Subcutaneous abdominal adipose tissue (tissue), 5 donors: ENCODE results near the gene NAPA.

Source experiments
- H3K27ac ChIP-seq: one replicate; pipeline ENCODE4 v1.7.0; 2013; ENCODE audit warnings: low read depth, mild to moderate bottlenecking, inconsistent platforms, low read length, moderate library complexity
- H3K27me3 ChIP-seq, 5 donors: one replicate each; pipeline ENCODE4 v1.7.0; 2013; ENCODE audit warnings: low read length in 5 of 5, inconsistent platforms in 1 of 5; ENCODE audit not compliant: control insufficient read depth in 5 of 5, insufficient read depth in 4 of 5
- H3K36me3 ChIP-seq, 5 donors: one replicate each; pipeline ENCODE4 v1.7.0; 2013; ENCODE audit warnings: low read length in 5 of 5; ENCODE audit not compliant: control insufficient read depth in 5 of 5, insufficient read depth in 5 of 5
- H3K4me1 ChIP-seq, 5 donors: one replicate each; pipeline ENCODE4 v1.7.0; 2013; ENCODE audit warnings: low read length in 5 of 5, mild to moderate bottlenecking in 3 of 5, moderate library complexity in 1 of 5; ENCODE audit not compliant: control insufficient read depth in 5 of 5, insufficient read depth in 5 of 5
- H3K4me3 ChIP-seq, 5 donors: one replicate each; pipeline ENCODE4 v1.7.0; 2013; ENCODE audit warnings: low read length in 5 of 5, low read depth in 1 of 5
- H3K9ac ChIP-seq, 5 donors: one replicate each; pipeline ENCODE4 v1.7.0; 2013; ENCODE audit warnings: low read length in 5 of 5, mild to moderate bottlenecking in 4 of 5, moderate library complexity in 3 of 5
- H3K9me3 ChIP-seq, 5 donors: one replicate each; pipeline ENCODE4 v1.7.0; 2013; ENCODE audit warnings: low read length in 5 of 5; ENCODE audit not compliant: control insufficient read depth in 5 of 5
- donor health status: healthy.
- donor health status: healthy.
- donor health status: healthy.
- donor health status: healthy.
- donor health status: healthy.

NAPA gene

DNA sequence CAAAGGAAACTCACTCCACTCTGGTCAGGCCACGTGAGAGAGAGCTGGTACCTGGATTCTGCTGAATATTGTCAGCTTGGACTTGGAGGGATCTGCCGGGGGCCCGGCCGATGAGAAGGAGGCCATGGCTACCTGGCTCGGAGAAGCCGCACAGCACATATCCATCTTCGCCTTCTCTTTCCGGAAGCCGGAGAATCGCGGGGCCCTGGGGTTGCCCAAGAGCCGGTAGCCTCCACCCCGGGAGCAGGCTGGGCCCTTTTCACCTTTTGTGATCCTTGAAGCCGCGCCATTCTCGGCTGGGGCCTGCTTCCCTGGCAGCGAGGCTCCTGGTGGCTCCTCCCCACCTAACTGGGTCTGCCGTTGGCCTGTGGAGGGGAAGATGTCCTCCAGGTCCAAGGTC is 29.2 kb upstream of the NAPA start:
- Histone ChIP-seq H3K9me3 (no peaks in the 10 kb centered on the region), H3K9ac (no peak overlapping the region), H3K4me3 (no peak overlapping the region), H3K27me3 (peaks cover 4 to 20% (median 17%) of the 10 kb centered on the region in 5 donors), H3K27ac (no peak overlapping the region), H3K4me1 (peaks cover 0 to 10% (median 7%) of the 10 kb centered on the region in 5 donors), H3K36me3 (no peaks in the 10 kb centered on the region)

DNA sequence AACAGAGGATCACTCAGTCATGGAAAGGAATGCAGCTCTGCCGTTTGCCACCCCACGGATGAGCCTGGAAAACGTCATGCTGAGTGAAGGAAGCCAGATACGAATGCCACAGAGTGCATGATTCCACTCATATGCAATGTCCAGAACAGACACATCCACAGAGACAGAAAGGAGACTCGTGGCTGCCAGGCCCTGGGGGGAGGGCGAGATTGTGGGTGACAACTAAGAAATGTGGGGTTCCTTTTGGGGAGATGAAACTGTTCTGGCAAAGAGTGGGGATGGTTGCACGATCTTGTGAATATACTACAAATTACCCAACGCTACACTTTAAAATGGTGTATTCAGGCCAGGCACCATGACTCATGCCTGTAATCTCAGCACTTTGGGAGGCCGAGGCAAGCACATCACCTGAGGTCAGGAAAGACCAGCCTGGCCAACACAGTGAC is 27.2 kb upstream of the NAPA start:
- H3K36me3 ChIP-seq: no peaks in the 10 kb centered on the region
- peaks cover 4 to 19% (median 17%) of the 10 kb centered on the region in 5 donors for H3K27me3 ChIP-seq
- no peak overlapping the region for H3K27ac ChIP-seq
- no peaks in the 10 kb centered on the region for H3K9me3 ChIP-seq
- H3K4me3 ChIP-seq: no peak overlapping the region
- H3K4me1 ChIP-seq: peaks cover 0 to 10% (median 7%) of the 10 kb centered on the region in 5 donors
- no peak overlapping the region for H3K9ac ChIP-seq

GRCh38 chr19:47541518-47541917 is 26.7 kb upstream of the NAPA start:
- H3K9me3 ChIP-seq: no peaks in the 10 kb centered on the region
- H3K27ac ChIP-seq: no peak overlapping the region
- no peak overlapping the region for H3K4me3 ChIP-seq
- H3K4me1 ChIP-seq: peaks cover 0 to 10% (median 7%) of the 10 kb centered on the region in 5 donors
- peaks cover 4 to 19% (median 17%) of the 10 kb centered on the region in 5 donors for H3K27me3 ChIP-seq
- no peaks in the 10 kb centered on the region for H3K36me3 ChIP-seq
- H3K9ac ChIP-seq: no peak overlapping the region

DNA sequence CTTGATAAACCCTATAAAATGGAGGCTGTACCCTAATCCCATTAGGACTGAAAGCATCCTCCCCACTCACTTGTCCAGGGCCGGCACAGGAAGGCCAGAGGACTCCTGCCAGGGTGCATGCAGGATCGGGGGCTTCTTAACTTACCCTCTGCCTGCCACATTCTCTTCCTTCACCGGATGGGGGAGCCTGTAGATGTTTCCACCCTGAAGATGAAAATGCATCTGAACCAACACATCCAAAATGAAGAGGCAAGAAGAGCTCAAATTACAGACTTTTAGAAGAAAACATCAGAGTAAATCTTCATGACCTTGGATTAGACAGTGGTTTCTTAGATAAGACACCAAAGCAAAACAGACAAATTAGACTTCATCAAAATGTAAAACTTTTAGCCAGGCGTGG is 25.9 kb upstream of the NAPA start:
- Histone ChIP-seq H3K36me3 (no peaks in the 10 kb centered on the region), H3K4me3 (no peak overlapping the region), H3K27ac (no peak overlapping the region), H3K9me3 (no peaks in the 10 kb centered on the region), H3K27me3 (peaks cover 4 to 17% (median 15%) of the 10 kb centered on the region in 5 donors), H3K4me1 (peaks cover 0 to 10% (median 7%) of the 10 kb centered on the region in 5 donors), H3K9ac (no peak overlapping the region)

DNA sequence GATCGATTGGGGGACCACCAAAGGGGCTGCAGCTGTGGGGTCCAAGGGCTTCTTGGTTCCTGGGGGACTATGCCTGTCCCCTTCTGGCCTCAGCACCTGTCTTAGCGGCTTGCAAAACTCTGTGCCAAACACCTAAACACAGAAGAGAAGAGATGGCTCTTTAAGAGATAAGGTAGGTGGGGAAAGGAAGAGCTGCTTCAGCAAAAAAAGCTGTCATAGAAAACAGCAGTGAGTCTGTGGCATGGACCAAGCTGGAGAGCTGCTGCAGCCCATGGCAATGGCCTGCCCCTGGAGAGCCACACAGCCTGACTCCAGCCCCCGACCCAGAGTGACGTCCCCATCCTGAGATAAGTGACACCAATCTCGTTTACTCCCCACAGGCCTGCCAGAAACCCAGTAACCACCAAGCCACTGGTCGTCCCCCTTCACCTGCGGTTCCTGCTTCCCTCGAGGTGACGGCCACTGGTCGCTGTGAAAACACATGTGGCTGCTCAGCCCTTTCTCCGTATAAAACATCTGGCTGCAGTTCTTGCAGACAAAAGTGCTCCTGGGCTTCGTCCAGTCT is 25.0 kb upstream of the NAPA start:
- no peak overlapping the region for H3K9ac ChIP-seq
- peaks cover 0 to 2% (median 0%) of the 10 kb centered on the region in 5 donors for H3K4me1 ChIP-seq
- peaks cover 0 to 8% (median 7%) of the 10 kb centered on the region in 5 donors for H3K27me3 ChIP-seq
- no peaks in the 10 kb centered on the region for H3K36me3 ChIP-seq
- no peaks in the 10 kb centered on the region for H3K9me3 ChIP-seq
- no peak overlapping the region for H3K4me3 ChIP-seq
- no peak overlapping the region for H3K27ac ChIP-seq

- Histone ChIP-seq H3K4me1 (no peaks in the 10 kb centered on the region), H3K4me3 (no peak overlapping the region), H3K36me3 (no peaks in the 10 kb centered on the region), H3K9me3 (no peaks in the 10 kb centered on the region), H3K27ac (no peak overlapping the region), H3K9ac (no peak overlapping the region), H3K27me3 (peaks cover 0 to 4% (median 0%) of the 10 kb centered on the region in 5 donors)
Observed at GRCh38 chr19:47538812-47539211, 23.9 kb upstream of the NAPA start.

DNA sequence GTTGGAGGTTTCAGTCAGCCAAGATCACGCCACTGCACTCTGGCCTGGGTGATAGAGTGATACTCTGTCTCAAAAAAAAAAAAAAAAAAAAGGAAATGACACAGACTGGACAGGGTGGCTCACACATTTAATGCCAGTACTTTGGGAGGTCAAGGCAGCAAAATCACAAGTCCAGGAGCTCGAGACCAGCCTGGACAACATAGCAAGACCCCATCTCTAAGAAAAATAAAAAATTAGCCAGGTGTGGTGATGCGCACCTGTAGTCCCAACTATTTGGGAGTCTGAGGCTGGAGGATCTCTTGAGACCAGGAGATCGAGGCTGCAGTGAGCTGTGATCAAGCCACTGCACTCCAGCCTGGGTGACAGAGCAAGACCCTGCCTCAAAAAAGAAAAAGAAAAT is 22.6 kb upstream of the NAPA start:
- Histone ChIP-seq H3K4me3 (no peak overlapping the region), H3K36me3 (no peaks in the 10 kb centered on the region), H3K27ac (no peak overlapping the region), H3K4me1 (no peaks in the 10 kb centered on the region), H3K27me3 (peaks cover 0 to 4% (median 0%) of the 10 kb centered on the region in 5 donors), H3K9me3 (no peaks in the 10 kb centered on the region), H3K9ac (no peak overlapping the region)

DNA sequence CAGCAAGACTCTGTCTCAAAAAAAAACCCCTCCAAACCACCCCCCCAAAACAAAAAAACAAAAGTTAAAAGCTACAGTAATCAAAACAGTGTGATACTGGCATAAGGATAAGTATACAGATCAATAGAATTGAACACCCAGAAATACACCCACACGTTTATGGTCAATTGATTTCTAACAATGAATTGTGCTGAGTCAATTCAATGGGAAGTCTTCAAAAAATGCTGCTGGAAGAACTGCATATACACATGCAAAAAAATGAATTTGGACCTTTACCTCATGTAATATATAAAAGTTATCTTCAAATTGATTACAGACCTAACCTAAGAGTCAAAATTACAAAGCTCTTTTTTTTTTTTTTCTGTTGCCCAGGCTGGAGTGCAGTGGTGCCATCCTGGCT is 19.8 kb upstream of the NAPA start:
- Histone ChIP-seq H3K9me3 (no peaks in the 10 kb centered on the region), H3K27ac (no peak overlapping the region), H3K4me1 (peaks cover 0 to 5% (median 0%) of the 10 kb centered on the region in 5 donors), H3K4me3 (no peak overlapping the region), H3K27me3 (peaks cover 0 to 2% (median 0%) of the 10 kb centered on the region in 5 donors), H3K9ac (no peak overlapping the region), H3K36me3 (no peaks in the 10 kb centered on the region)

GRCh38 chr19:47531640-47532387 is 17.0 kb upstream of the NAPA start:
- no peaks in the 10 kb centered on the region for H3K36me3 ChIP-seq
- no peak overlapping the region for H3K27ac ChIP-seq
- H3K9me3 ChIP-seq: no peaks in the 10 kb centered on the region
- peaks cover 0 to 4% (median 2%) of the 10 kb centered on the region in 5 donors for H3K27me3 ChIP-seq
- H3K4me3 ChIP-seq: no peak overlapping the region
- H3K4me1 ChIP-seq: peaks cover 0 to 5% (median 0%) of the 10 kb centered on the region in 5 donors
- no peak overlapping the region for H3K9ac ChIP-seq

DNA sequence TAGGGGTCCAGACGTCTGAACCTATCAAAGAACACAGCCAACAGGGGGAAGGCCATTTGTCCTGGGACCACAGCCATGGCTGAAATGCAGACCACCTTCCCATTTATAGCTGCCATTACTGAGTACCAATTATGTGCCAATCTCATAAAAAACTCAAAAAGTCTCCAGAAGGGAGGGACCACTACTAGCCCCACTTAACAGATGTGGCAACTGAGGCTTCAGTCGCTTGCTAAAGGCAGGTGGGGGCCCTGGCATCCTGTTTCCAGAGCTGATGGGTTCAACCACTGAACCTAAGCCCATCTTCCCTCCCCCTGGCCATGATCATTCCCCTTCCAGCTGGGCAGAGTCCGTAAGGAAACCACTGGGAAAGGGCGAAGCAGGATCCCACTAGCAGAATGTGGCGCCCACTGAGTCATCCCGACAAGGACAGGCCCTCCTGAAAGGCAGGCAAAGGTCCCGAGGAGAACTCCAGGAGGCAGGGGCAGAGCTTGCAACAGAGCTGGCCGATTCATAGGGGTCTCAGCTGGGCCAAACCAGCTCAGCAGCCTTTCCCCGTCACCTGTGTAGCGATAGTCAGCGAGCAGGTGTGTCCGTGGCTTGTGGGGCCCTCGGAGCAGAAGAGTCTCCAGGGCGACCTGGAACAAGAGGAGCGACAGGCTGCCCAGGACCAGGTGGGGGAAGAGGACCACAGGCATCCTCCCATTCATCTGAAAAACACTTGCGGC is 14.3 kb upstream of the NAPA start:
- Histone ChIP-seq H3K4me1 (peaks cover 0 to 5% (median 0%) of the 10 kb centered on the region in 5 donors), H3K4me3 (no peak overlapping the region), H3K9ac (no peak overlapping the region), H3K9me3 (no peaks in the 10 kb centered on the region), H3K27me3 (peaks cover 0 to 4% (median 2%) of the 10 kb centered on the region in 5 donors), H3K36me3 (no peaks in the 10 kb centered on the region), H3K27ac (no peak overlapping the region)
